Osteoblast (primary cell): Measurements from ENCODE around the gene KRT6A. TPM values are rescaled to one million over a fixed set of nuclear protein-coding genes. Genes with fewer than 3 reads are reported as not detected.

Experiments
- DNase-seq: peaks from one replicate; pipeline ENCODE4 v3.0.0; 2011; ENCODE audit warnings: low spot score, mixed read lengths; ENCODE audit not compliant: insufficient read length; ENCODE audit errors: missing footprints
- H2AFZ ChIP-seq: 2 replicates; pipeline ENCODE4 v1.6.0; 2011; ENCODE audit warnings: mild to moderate bottlenecking, low read length
- H3K27ac ChIP-seq: 2 replicates; pipeline ENCODE4 v1.5.1; 2011; ENCODE audit warnings: mild to moderate bottlenecking, low read depth, low read length, moderate library complexity
- H3K27me3 ChIP-seq: 2 replicates; pipeline ENCODE4 v1.6.0; 2012; ENCODE audit warnings: mild to moderate bottlenecking, control low read depth, inconsistent platforms, low read length, moderate library complexity; ENCODE audit not compliant: insufficient read depth
- H3K36me3 ChIP-seq: 2 replicates; pipeline ENCODE4 v1.5.1; 2011; ENCODE audit warnings: mild to moderate bottlenecking, low read length, control low read depth, moderate library complexity; ENCODE audit not compliant: insufficient read depth
- H3K4me1 ChIP-seq: 2 replicates; pipeline ENCODE4 v1.5.1; 2011; ENCODE audit warnings: mild to moderate bottlenecking, low read length, control low read depth, moderate library complexity; ENCODE audit not compliant: insufficient read depth
- H3K4me2 ChIP-seq: 2 replicates; pipeline ENCODE4 v1.6.0; 2011; ENCODE audit warnings: mild to moderate bottlenecking, low read length; ENCODE audit not compliant: insufficient read depth
- H3K4me3 ChIP-seq: fragments of 200-600 bp; sonication (generic); 3 replicates; pipeline ENCODE4 v1.5.1; 2012; ENCODE audit warnings: mild to moderate bottlenecking, low read length, inconsistent platforms; ENCODE audit not compliant: insufficient read depth
- H3K79me2 ChIP-seq: 2 replicates; pipeline ENCODE4 v1.6.0; 2012; ENCODE audit warnings: mild to moderate bottlenecking, low read length, control low read depth, inconsistent platforms; ENCODE audit not compliant: insufficient read depth
- H3K9me3 ChIP-seq: 2 replicates; pipeline ENCODE4 v1.5.1; 2011; ENCODE audit warnings: low read depth, low read length, control low read depth
- H4K20me1 ChIP-seq: 2 replicates; pipeline ENCODE4 v1.6.0; 2012; ENCODE audit warnings: mild to moderate bottlenecking, low read length, control low read depth; ENCODE audit not compliant: insufficient read depth
- CTCF ChIP-seq: IDR thresholded peaks from 2 replicates; pipeline ENCODE4 v1.5.1; 2011; ENCODE audit warnings: mild to moderate bottlenecking, low read depth, low read length, moderate library complexity; ENCODE audit errors: extremely low read depth
- total RNA-seq: library from RNA; depleted of rRNA; stranded (reverse); fragments of >200 nt; gene quantifications from 2 replicates; pipeline ENCODE4 v1.2.3, GENCODE V29; 2012

Gene KRT6A
- total RNA-seq, 1 donor: 0.72 TPM

GRCh38 chr12:52446367-52447045, 46.6 kb downstream of the KRT6A start:
- H3K27me3 ChIP-seq: peaks cover 25% of the 10 kb centered on the region
- H3K27ac ChIP-seq: no peak overlapping the region
- no peaks in the 10 kb centered on the region for H3K79me2 ChIP-seq
- no peak overlapping the region for H3K4me3 ChIP-seq
- no peaks in the 10 kb centered on the region for H3K36me3 ChIP-seq
- TF ChIP-seq CTCF: no peak
- no peaks in the 10 kb centered on the region for H4K20me1 ChIP-seq
- peaks cover 29% of the 10 kb centered on the region for H3K4me1 ChIP-seq
- no peak overlapping the region for H3K4me2 ChIP-seq
- no peaks in the 10 kb centered on the region for H3K9me3 ChIP-seq
- no peak for DNase-seq
- H2AFZ ChIP-seq: no peak overlapping the region

- DNase-seq: no peak
- no peak overlapping the region for H2AFZ ChIP-seq
- H3K36me3 ChIP-seq: no peaks in the 10 kb centered on the region
- H3K9me3 ChIP-seq: no peaks in the 10 kb centered on the region
- H3K27ac ChIP-seq: no peak overlapping the region
- H4K20me1 ChIP-seq: no peaks in the 10 kb centered on the region
- no peak for TF ChIP-seq CTCF
- no peak overlapping the region for H3K4me2 ChIP-seq
- peaks cover 25% of the 10 kb centered on the region for H3K27me3 ChIP-seq
- H3K79me2 ChIP-seq: no peaks in the 10 kb centered on the region
- no peak overlapping the region for H3K4me3 ChIP-seq
- H3K4me1 ChIP-seq: peaks cover 35% of the 10 kb centered on the region
Observed at GRCh38 chr12:52445876-52446275, 47.2 kb downstream of the KRT6A start.

GRCh38 chr12:52444647-52445595, 48.1 kb downstream of the KRT6A start:
- peaks cover 40% of the 10 kb centered on the region for H3K4me1 ChIP-seq
- H3K36me3 ChIP-seq: no peaks in the 10 kb centered on the region
- no peak overlapping the region for H3K4me3 ChIP-seq
- H3K4me2 ChIP-seq: peak overlapping the region; percentile 12
- no peak overlapping the region for H3K27ac ChIP-seq
- H3K79me2 ChIP-seq: no peaks in the 10 kb centered on the region
- no peaks in the 10 kb centered on the region for H4K20me1 ChIP-seq
- no peak for DNase-seq
- H2AFZ ChIP-seq: no peak overlapping the region
- no peak for TF ChIP-seq CTCF
- no peaks in the 10 kb centered on the region for H3K9me3 ChIP-seq
- peaks cover 22% of the 10 kb centered on the region for H3K27me3 ChIP-seq

DNA sequence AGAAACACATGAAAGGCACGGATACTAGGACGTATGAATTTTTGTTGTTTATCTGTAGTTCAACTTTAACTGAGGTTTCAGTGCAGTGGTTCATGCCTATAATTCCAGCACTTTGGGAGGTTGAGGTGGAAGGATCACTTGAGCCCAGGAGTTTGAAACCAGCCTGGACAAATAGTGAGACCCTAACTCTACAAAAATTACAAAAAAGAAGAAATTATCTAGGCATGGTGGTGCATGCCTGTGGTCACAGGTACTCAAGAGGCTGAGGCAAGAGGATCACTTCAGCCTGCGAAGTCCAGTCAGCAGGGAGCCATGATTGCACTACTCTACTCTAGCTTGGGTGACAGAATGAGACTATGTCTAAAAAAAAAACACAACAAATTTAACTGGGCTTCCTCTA, 49.1 kb downstream of the KRT6A start:
- H3K36me3 ChIP-seq: no peaks in the 10 kb centered on the region
- DNase-seq: no peak
- H3K4me1 ChIP-seq: peaks cover 40% of the 10 kb centered on the region
- no peak overlapping the region for H3K4me3 ChIP-seq
- TF ChIP-seq CTCF: no peak
- no peak overlapping the region for H3K27ac ChIP-seq
- no peaks in the 10 kb centered on the region for H4K20me1 ChIP-seq
- H3K4me2 ChIP-seq: no peak overlapping the region
- no peak overlapping the region for H2AFZ ChIP-seq
- H3K9me3 ChIP-seq: no peaks in the 10 kb centered on the region
- H3K79me2 ChIP-seq: no peaks in the 10 kb centered on the region
- peaks cover 14% of the 10 kb centered on the region for H3K27me3 ChIP-seq
